HFF-Myc (cell line): ENCODE data around the gene KDM7A.

Experiments used
- DNase-seq: peaks from one replicate; pipeline ENCODE4 v3.0.0-alpha.2; 2011; ENCODE audit warnings: low read depth; ENCODE audit errors: extremely low read depth
- H3K4me3 ChIP-seq: replicated peaks from 2 replicates; pipeline ENCODE4 v1.5.1; 2011; ENCODE audit warnings: low read depth, mild to moderate bottlenecking, control low read depth, low read length
- TF ChIP-seq, protein P1 (sequence below): IDR thresholded peaks from 2 replicates; pipeline ENCODE4 v1.5.1; 2012; ENCODE audit warnings: mild to moderate bottlenecking, low read depth, low read length, control low read depth; ENCODE audit errors: missing control alignments

Gene KDM7A, protein sequence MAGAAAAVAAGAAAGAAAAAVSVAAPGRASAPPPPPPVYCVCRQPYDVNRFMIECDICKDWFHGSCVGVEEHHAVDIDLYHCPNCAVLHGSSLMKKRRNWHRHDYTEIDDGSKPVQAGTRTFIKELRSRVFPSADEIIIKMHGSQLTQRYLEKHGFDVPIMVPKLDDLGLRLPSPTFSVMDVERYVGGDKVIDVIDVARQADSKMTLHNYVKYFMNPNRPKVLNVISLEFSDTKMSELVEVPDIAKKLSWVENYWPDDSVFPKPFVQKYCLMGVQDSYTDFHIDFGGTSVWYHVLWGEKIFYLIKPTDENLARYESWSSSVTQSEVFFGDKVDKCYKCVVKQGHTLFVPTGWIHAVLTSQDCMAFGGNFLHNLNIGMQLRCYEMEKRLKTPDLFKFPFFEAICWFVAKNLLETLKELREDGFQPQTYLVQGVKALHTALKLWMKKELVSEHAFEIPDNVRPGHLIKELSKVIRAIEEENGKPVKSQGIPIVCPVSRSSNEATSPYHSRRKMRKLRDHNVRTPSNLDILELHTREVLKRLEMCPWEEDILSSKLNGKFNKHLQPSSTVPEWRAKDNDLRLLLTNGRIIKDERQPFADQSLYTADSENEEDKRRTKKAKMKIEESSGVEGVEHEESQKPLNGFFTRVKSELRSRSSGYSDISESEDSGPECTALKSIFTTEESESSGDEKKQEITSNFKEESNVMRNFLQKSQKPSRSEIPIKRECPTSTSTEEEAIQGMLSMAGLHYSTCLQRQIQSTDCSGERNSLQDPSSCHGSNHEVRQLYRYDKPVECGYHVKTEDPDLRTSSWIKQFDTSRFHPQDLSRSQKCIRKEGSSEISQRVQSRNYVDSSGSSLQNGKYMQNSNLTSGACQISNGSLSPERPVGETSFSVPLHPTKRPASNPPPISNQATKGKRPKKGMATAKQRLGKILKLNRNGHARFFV

DNA sequence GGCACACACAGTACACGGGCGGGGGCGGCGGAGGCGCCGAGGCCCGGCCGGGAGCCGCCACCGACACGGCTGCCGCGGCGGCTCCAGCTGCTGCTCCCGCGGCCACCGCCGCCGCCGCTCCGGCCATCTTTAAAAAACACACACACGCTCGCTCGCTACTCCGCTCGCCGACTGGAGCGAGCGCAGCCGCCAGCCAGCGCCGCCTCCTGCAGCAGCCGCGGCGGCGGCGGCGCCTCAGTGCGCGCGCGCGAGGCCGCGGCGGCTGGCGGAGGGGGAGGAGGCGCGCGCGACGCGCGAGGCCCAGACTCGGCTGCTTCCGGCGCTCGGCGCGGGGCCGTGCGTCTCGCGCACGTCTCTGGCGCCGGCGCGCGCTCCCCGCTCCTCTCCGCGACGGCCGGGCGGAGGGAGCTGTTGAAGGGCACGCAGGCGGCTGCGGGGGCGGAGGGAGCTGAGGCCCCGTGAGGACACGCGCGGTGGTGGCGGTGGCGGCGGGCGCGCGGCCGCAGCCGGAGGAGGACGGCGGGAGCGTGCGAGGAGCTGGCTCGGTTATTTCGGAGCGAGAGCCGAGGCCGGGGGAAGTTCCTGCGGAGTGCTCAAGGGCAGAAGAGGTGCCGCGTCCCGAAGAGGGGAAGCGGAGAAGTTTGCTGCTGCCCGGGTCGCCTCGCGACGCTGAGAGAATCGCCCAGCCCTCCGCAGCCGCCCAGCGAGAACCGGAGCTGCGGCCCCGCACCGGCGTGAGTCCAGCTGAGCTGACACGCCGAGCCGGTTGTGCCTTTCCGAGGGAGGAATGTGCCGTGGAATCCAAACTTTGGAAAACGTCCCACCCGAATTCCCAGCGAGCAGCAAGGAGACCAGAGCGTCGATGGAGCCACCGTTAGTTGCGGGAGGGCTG, at the start of gene KDM7A:
Gene KDM7A, minus strand, starts transcription at position 173 of the 892 bp plus-strand sequence. Its CDS starts 46 bp downstream, at position 127.
- DNase-seq: no peak
- TF ChIP-seq, protein P1, sequence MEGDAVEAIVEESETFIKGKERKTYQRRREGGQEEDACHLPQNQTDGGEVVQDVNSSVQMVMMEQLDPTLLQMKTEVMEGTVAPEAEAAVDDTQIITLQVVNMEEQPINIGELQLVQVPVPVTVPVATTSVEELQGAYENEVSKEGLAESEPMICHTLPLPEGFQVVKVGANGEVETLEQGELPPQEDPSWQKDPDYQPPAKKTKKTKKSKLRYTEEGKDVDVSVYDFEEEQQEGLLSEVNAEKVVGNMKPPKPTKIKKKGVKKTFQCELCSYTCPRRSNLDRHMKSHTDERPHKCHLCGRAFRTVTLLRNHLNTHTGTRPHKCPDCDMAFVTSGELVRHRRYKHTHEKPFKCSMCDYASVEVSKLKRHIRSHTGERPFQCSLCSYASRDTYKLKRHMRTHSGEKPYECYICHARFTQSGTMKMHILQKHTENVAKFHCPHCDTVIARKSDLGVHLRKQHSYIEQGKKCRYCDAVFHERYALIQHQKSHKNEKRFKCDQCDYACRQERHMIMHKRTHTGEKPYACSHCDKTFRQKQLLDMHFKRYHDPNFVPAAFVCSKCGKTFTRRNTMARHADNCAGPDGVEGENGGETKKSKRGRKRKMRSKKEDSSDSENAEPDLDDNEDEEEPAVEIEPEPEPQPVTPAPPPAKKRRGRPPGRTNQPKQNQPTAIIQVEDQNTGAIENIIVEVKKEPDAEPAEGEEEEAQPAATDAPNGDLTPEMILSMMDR: no peak
- H3K4me3 ChIP-seq: peak within 1 kb of the TSS; percentile 65

DNA sequence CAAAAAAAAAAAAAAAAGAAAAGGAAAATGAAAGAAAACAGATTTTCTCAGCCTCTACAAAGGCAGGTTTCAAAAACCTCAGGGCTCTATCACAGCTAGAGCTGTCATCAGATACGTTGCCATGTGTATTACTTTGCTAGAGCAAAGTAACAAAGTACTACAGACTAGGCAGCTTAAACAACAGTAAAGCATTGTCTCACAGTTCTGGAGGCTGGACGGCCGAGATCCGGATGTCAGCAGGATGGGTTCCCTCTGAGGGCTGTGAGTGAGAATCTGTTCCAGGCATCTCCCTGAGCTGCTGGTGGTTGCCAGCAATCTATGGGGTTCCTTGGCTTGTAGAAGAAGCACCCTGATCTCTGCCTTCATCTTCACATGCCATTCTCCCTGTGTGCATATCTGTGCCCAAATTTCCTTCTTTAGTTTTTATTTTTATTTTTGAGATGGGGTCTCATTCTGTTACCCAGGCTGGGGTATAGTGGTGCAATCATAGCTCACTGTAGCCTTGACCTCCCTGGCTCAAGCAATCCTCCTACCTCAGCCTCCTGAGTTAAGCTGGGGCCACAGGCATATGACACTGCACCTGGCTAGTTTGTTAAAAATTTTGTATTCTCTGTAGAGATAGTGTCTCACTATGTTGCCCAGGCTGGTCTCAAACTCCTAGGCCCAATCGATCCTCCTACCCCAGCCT, 48.9 kb upstream of the KDM7A start:
- no peak overlapping the region for H3K4me3 ChIP-seq
- no peak for DNase-seq
- TF ChIP-seq, protein P1: no peak

DNA sequence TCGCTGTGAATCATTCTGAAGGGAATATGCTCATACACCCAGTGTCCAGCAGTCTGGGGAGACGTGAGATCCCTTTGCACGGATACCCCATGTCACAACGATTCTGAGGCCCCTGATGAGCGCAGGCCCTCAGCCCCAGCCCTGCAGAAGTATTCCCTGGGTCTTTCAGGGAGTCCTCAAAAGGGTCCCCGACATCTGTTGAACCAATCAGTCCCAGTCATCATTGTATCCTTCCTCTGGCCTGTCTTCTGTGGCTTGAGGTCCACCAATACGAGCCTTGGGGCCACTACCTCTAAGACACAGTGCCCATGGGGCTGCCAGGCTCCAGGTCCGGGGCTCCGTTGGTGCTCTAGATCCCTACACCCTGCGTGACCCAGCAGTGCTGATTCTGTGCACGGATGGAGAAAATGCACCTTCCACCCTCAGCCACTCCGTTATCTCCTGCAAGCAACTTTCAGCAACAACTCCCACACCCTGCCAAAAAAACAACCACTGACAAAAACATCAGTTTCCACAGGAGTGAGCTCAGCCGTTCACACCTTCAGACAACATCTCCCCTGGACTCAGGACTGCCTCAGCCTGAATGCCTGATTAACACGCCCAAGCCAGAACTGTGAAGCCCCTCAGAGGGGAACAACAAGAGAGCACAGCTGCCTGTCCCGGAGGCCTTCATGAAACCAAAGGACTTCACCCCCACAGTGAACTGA, 46.9 kb upstream of the KDM7A start:
- TF ChIP-seq, protein P1: no peak
- no peak overlapping the region for H3K4me3 ChIP-seq
- DNase-seq: no peak

DNA sequence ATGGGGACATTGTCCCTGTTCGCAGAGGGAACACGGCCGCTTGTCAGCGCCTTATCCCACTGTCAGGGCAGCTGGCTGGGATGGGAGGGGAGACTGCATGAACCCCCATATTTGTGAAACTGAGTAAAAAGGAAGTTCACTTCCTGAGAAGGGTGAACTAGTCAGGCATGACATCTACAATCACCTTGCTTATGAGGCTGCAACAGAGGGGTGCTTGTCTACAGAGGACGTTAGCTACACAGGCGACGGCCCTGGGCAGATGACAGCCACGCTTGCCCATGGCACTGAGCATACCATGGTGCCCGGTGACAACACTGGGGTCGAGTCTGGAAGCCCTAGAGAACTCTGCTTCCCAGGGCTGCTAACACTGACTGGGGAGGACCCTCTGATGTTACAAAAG, 46.0 kb upstream of the KDM7A start:
- DNase-seq: no peak
- TF ChIP-seq, protein P1: no peak

DNA sequence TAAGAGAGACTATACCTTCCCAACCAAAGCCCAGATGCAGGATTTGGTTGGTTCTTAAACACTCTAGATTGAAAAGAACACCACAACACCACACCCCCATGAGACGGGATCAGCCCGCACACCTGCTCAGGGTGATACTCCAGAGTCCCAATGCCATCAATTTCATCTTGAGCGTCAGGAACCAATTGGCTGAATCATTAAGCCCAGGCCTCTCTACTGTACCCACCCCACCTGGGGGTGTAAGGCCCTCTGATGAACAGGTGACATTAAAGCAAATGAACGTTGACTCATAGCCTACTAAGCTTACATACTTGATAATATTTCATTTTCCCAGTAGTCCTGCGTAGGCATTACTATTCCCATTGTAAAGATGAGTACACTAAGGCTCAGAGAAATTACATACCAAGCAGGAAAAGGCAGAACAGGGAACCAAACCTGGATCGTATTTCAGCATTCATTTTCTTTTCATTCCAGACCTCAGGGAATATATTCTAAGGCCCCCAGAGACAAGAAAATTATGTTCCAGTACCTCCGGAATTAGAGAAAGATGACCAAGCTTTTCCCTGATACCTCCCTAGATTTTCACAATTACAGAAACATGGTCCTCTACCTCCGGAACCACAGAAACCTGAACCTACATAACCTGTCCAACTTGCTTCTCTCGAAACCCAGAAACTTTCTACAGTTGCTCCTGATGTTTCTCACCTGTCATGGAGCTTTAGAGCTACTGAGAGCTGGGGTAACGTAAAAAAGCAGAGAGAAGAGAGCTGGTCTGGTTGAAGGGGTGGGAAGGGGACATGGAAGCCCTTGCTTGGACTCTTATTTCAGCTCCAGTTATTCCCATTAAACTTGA, 43.1 kb upstream of the KDM7A start:
- DNase-seq: no peak
- TF ChIP-seq, protein P1: no peak
- no peak overlapping the region for H3K4me3 ChIP-seq

More for the DNA sequence above, 46.0 kb upstream of the KDM7A start:
- H3K4me3 ChIP-seq: no peak overlapping the region
